H1 (cell line): Measurements from ENCODE around the gene FRMD4A. TPM values are rescaled to one million over a fixed set of nuclear protein-coding genes. Genes with fewer than 3 reads are reported as not detected.

Experiments used
- CTCF ChIA-PET: fragments of 300-600 bp; sonication (Branson Sonifier 250); formaldehyde crosslinking; loops from one replicate; lab custom pipeline; 2021; ENCODE audit not compliant: partially characterized antibody; lab: Charles Lee
- POLR2A ChIA-PET: fragments of 300-600 bp; sonication (Branson Sonifier 250); formaldehyde crosslinking; loops from one replicate; lab custom pipeline; 2021; ENCODE audit warnings: inconsistent platforms; ENCODE audit not compliant: partially characterized antibody; lab: Charles Lee
- DNase-seq, 2 experiments: peaks; one replicate each; pipeline versions ENCODE4 v3.0.0 to v3.0.0-alpha.2; 2010 to 2022; ENCODE audit warnings: low spot score in 2 of 2, low read depth in 1 of 2, mixed read lengths in 1 of 2
- FAIRE-seq: peaks from 2 replicates; lab custom pipeline; 2011; peaks lifted over from hg19 to GRCh38; lab: Jason Lieb, UNC
- H2AFZ ChIP-seq: 2 replicates; pipeline ENCODE4 v1.8.1; 2012; ENCODE audit warnings: low read length, inconsistent platforms
- H2AK5ac ChIP-seq: 2 replicates; pipeline ENCODE4 v1.6.1; 2013; ENCODE audit warnings: low read depth, low read length
- H2BK120ac ChIP-seq: replicated peaks from 2 replicates; pipeline ENCODE3; 2013; ENCODE audit warnings: low read depth, low read length, inconsistent platforms
- H2BK12ac ChIP-seq: 2 replicates; pipeline ENCODE4 v1.6.1; 2013; ENCODE audit warnings: low read depth, low read length
- H2BK15ac ChIP-seq: 2 replicates; pipeline ENCODE4 v1.6.1; 2013; ENCODE audit warnings: low read length
- H2BK20ac ChIP-seq: 2 replicates; pipeline ENCODE4 v1.6.1; 2013; ENCODE audit warnings: low read length
- H2BK5ac ChIP-seq: 2 replicates; pipeline ENCODE4 v1.6.1; 2013; ENCODE audit warnings: low read depth, low read length
- H3K14ac ChIP-seq: 2 replicates; pipeline ENCODE4 v1.6.1; 2013; ENCODE audit warnings: inconsistent platforms; ENCODE audit not compliant: insufficient read length
- H3K18ac ChIP-seq: 2 replicates; pipeline ENCODE4 v1.6.1; 2013; ENCODE audit warnings: low read length; ENCODE audit errors: extremely low read depth
- H3K23ac ChIP-seq: 2 replicates; pipeline ENCODE4 v1.6.1; 2013; ENCODE audit warnings: inconsistent platforms; ENCODE audit not compliant: insufficient read length
- H3K23me2 ChIP-seq: 2 replicates; pipeline ENCODE4 v1.6.1; 2013; ENCODE audit warnings: low read depth, low read length
- H3K27ac ChIP-seq: 2 replicates; pipeline ENCODE4 v1.6.1; 2011; ENCODE audit warnings: low read depth, low read length, inconsistent platforms
- H3K27me3 ChIP-seq, 4 experiments: replicated peaks in 1 of 4; 1 replicate in 1 of 4; 2 replicates in 3 of 4; pipeline versions ENCODE4 v1.6.1 to v1.8.1; 2011 to 2013; ENCODE audit warnings: low read length in 3 of 4, mild to moderate bottlenecking in 3 of 4, inconsistent platforms in 2 of 4, mixed read lengths in 2 of 4, moderate library complexity in 1 of 4; ENCODE audit not compliant: control insufficient read depth in 3 of 4, insufficient read depth in 3 of 4; ENCODE audit errors: extremely low read depth in 1 of 4
- H3K36me3 ChIP-seq, 4 experiments: 2 replicates each; pipeline versions ENCODE4 v1.6.1 to v1.8.1; 2011 to 2013; ENCODE audit warnings: mild to moderate bottlenecking in 4 of 4, low read length in 3 of 4, moderate library complexity in 2 of 4, control low read depth in 1 of 4, inconsistent platforms in 1 of 4; ENCODE audit not compliant: insufficient read depth in 4 of 4, control insufficient read depth in 2 of 4
- H3K4ac ChIP-seq: replicated peaks from 2 replicates; pipeline ENCODE3; 2013; ENCODE audit warnings: low read length, low read depth, mixed read lengths, inconsistent platforms; ENCODE audit not compliant: insufficient read length
- H3K4me1 ChIP-seq, 4 experiments: replicated peaks in 1 of 4; 1 replicate in 1 of 4; 2 replicates in 3 of 4; pipeline versions ENCODE4 v1.6.1 to v1.8.1; 2011 to 2013; ENCODE audit warnings: low read length in 3 of 4, inconsistent platforms in 2 of 4, mixed read lengths in 1 of 4; ENCODE audit not compliant: insufficient read depth in 4 of 4, control insufficient read depth in 3 of 4
- H3K4me2 ChIP-seq, 2 experiments: 2 replicates each; pipeline versions ENCODE4 v1.6.1 to v1.8.1; 2011 to 2013; ENCODE audit warnings: low read depth in 2 of 2, low read length in 2 of 2, control low read depth in 1 of 2, inconsistent platforms in 1 of 2, mild to moderate bottlenecking in 1 of 2; ENCODE audit not compliant: insufficient read depth in 1 of 2
- H3K4me3 ChIP-seq, 4 experiments: fragments of 200-600, 300-600 bp in 1 of 4; sonication (generic), shearing (Covaris generic), sonication (Bioruptor Twin) in 1 of 4; 2 replicates each; pipeline versions ENCODE4 v1.5.1 to v1.8.1; 2011 to 2016; ENCODE audit warnings: low read length in 4 of 4, low read depth in 3 of 4, control low read depth in 2 of 4, inconsistent platforms in 2 of 4, mild to moderate bottlenecking in 2 of 4, mixed read lengths in 1 of 4, moderate library complexity in 1 of 4; ENCODE audit not compliant: insufficient read depth in 2 of 4; ENCODE audit errors: extremely low read depth in 1 of 4
- H3K56ac ChIP-seq: replicated peaks from 2 replicates; pipeline ENCODE3; 2013; ENCODE audit warnings: low read depth, mild to moderate bottlenecking, mixed read lengths, low read length, inconsistent platforms; ENCODE audit not compliant: insufficient read length
- H3K79me1 ChIP-seq: 2 replicates; pipeline ENCODE4 v1.6.1; 2013; ENCODE audit warnings: low read depth, low read length, control low read depth
- H3K79me2 ChIP-seq, 2 experiments: 2 replicates each; pipeline versions ENCODE4 v1.6.1 to v1.8.1; 2012 to 2013; ENCODE audit warnings: low read length in 2 of 2, mild to moderate bottlenecking in 2 of 2, inconsistent platforms in 1 of 2; ENCODE audit not compliant: insufficient read depth in 2 of 2, control insufficient read depth in 1 of 2
- H3K9ac ChIP-seq, 4 experiments: replicated peaks in 1 of 4; 1 replicate in 1 of 4; 2 replicates in 3 of 4; pipeline versions ENCODE4 v1.6.1 to v1.8.1; 2011 to 2013; ENCODE audit warnings: low read depth in 3 of 4, low read length in 3 of 4, control low read depth in 2 of 4, mild to moderate bottlenecking in 2 of 4, moderate library complexity in 2 of 4, inconsistent platforms in 1 of 4; ENCODE audit errors: extremely low read depth in 1 of 4
- H3K9me3 ChIP-seq, 2 experiments: 2 replicates each; pipeline versions ENCODE4 v1.6.1 to v1.8.1; 2012 to 2013; ENCODE audit warnings: mild to moderate bottlenecking in 2 of 2, moderate library complexity in 2 of 2, control low read depth in 1 of 2, inconsistent platforms in 1 of 2, low read depth in 1 of 2, low read length in 1 of 2, mixed read lengths in 1 of 2; ENCODE audit not compliant: insufficient read depth in 2 of 2
- H4K20me1 ChIP-seq, 2 experiments: replicated peaks in 1 of 2; 2 replicates each; pipeline versions ENCODE3 to v1.8.1; 2011 to 2013; ENCODE audit warnings: inconsistent platforms in 2 of 2, low read length in 2 of 2, mild to moderate bottlenecking in 1 of 2; ENCODE audit not compliant: insufficient read depth in 2 of 2, control insufficient read depth in 1 of 2
- H4K5ac ChIP-seq: 2 replicates; pipeline ENCODE4 v1.6.1; 2013; ENCODE audit warnings: low read length, low read depth, mixed read lengths, inconsistent platforms; ENCODE audit not compliant: insufficient read length
- H4K8ac ChIP-seq: 2 replicates; pipeline ENCODE4 v1.8.0; 2013; ENCODE audit warnings: mild to moderate bottlenecking, moderate library complexity, low read length, inconsistent platforms; ENCODE audit not compliant: insufficient read depth; ENCODE audit errors: extremely low read depth
- H4K91ac ChIP-seq: replicated peaks from 2 replicates; pipeline ENCODE3; 2013; ENCODE audit warnings: low read length, mixed read lengths, inconsistent platforms; ENCODE audit not compliant: insufficient read length
- CREB1 ChIP-seq: IDR thresholded peaks from 2 replicates; pipeline ENCODE4 v1.6.1; 2012; ENCODE audit warnings: inconsistent platforms
- EZH2 ChIP-seq: fragments of 200-600 bp; sonication (generic); IDR thresholded peaks from 2 replicates; pipeline ENCODE4 v1.7.1; 2012; ENCODE audit warnings: low read depth, mild to moderate bottlenecking, moderate library complexity, low read length, inconsistent platforms; ENCODE audit not compliant: severe bottlenecking
- MAFK ChIP-seq: IDR thresholded peaks from 2 replicates; pipeline ENCODE4 v1.6.1; 2012; ENCODE audit warnings: low read depth, mild to moderate bottlenecking, improper control_type of control experiment, low read length
- POLR2AphosphoS5 ChIP-seq: IDR thresholded peaks from 2 replicates; pipeline ENCODE4 v1.6.1; 2011; ENCODE audit warnings: low read depth, low read length
- RNF2 ChIP-seq: fragments of 200-900, 300-1000 bp; sonication (generic); IDR thresholded peaks from 2 replicates; pipeline ENCODE4 v1.7.1; 2016; ENCODE audit warnings: borderline replicate concordance, low read depth, mild to moderate bottlenecking, antibody characterized with exemption, low read length; ENCODE audit not compliant: poor library complexity, severe bottlenecking; ENCODE audit errors: missing control alignments
- SAP30 ChIP-seq: fragments of 300-600 bp; sonication (generic); IDR thresholded peaks from 2 replicates; pipeline ENCODE4 v1.7.1; 2012; ENCODE audit warnings: low read length, moderate library complexity, mild to moderate bottlenecking, inconsistent platforms; ENCODE audit not compliant: insufficient read depth, insufficient replicate concordance
- SIRT6 ChIP-seq: IDR thresholded peaks from one replicate; pipeline ENCODE4 v1.7.1; 2012; ENCODE audit warnings: low read length, inconsistent platforms
- SRF ChIP-seq: IDR thresholded peaks from 2 replicates; pipeline ENCODE4 v1.6.1; 2011; ENCODE audit warnings: mild to moderate bottlenecking, low read depth, low read length, moderate library complexity
- SUZ12 ChIP-seq: fragments of 200-600 bp; sonication (generic); IDR thresholded peaks from 2 replicates; pipeline ENCODE4 v1.6.1; 2012; ENCODE audit warnings: mild to moderate bottlenecking, inconsistent platforms, low read length, moderate library complexity, mixed read lengths
- TAF1 ChIP-seq: IDR thresholded peaks from 2 replicates; pipeline ENCODE4 v1.6.1; 2011; ENCODE audit warnings: mild to moderate bottlenecking, low read depth, low read length
- TEAD4 ChIP-seq: IDR thresholded peaks from 2 replicates; pipeline ENCODE4 v1.6.1; 2012; ENCODE audit warnings: low read depth, low read length, inconsistent platforms, mixed read lengths
- YY1 ChIP-seq: IDR thresholded peaks from 2 replicates; pipeline ENCODE4 v1.6.1; 2011; ENCODE audit warnings: low read depth, mild to moderate bottlenecking, low read length
- WGBS, 2 experiments: shearing (Covaris generic) in 1 of 2; methylation state at CpG; one replicate each; pipeline versions ENCODE4 v1.1.6 to v1.1.7; 2013 to 2015; ENCODE audit warnings: low lambda C conversion rate in 2 of 2, mixed read lengths in 2 of 2, inconsistent platforms in 1 of 2, low coverage in 1 of 2, missing lambda C conversion rate in 1 of 2; ENCODE audit not compliant: insufficient replicate concordance in 2 of 2, insufficient coverage in 1 of 2, insufficient read length in 1 of 2; ENCODE audit errors: extremely low coverage in 1 of 2, missing lambda C conversion rate in 1 of 2; 5-methylcytosine and 5-hydroxymethylcytosine counted together
- polyA plus RNA-seq, 7 experiments: library from polyadenylated mRNA; depleted of rRNA in 3 of 7; stranded (reverse) in 5 of 7; unstranded in 2 of 7; fragments of >200 nt in 5 of 7; fragments of 200-250 nt in 2 of 7; gene quantifications; 1 replicate in 5 of 7; 2 replicates in 1 of 7; 4 replicates in 1 of 7; pipeline versions ENCODE4 v1.2.1 to v1.2.3, GENCODE V29; 2011 to 2013; ENCODE audit warnings: missing spikeins in 2 of 7, mixed read lengths in 2 of 7
- total RNA-seq: library from RNA; stranded (reverse); fragmentation: NEBNext Ultra II Directional; extraction: Animal tissue kit (Norgen Biotek cat#: 25700); gene quantifications from 2 replicates; pipeline ENCODE4 v1.2.1, GENCODE V29; 2021

FRMD4A gene
- total and polyA plus RNA-seq, 2 of the 8 experiments (the other 6 are each of a cell fraction or from before 2014, with no cell fraction given) = 38.6 to 39.6 TPM

GRCh38 chr10:13674645-13675588 is 655.8 kb downstream of the FRMD4A start:
- Histone ChIP-seq H2AK5ac (no peak overlapping the region), H4K91ac (no peak overlapping the region), H2AFZ (no peak overlapping the region), H4K8ac (no peak overlapping the region), H2BK120ac (no peak overlapping the region), H3K18ac (no peak overlapping the region), H3K4me2 (no peak overlapping the region), H4K5ac (no peak overlapping the region), H3K56ac (no peak overlapping the region), H2BK15ac (no peak overlapping the region), H2BK20ac (no peak overlapping the region), H3K23ac (no peak overlapping the region), H3K27ac (no peak overlapping the region), H3K9me3 (no peaks in the 10 kb centered on the region), H2BK5ac (peak overlapping the region; percentile 48; the same call in 1 of the 2 replicates), H3K9ac (no peak overlapping the region), H3K23me2 (no peaks in the 10 kb centered on the region), H3K79me1 (no peaks in the 10 kb centered on the region), H3K79me2 (no peaks in the 10 kb centered on the region), H3K36me3 (no peaks in the 10 kb centered on the region), H3K4ac (no peak overlapping the region), H2BK12ac (no peak overlapping the region), H3K4me3 (no peak overlapping the region), H3K14ac (no peak overlapping the region), H3K27me3 (no peaks in the 10 kb centered on the region), H3K4me1 (peaks cover 3 to 15% (median 10%) of the 10 kb centered on the region in 4 experiments), H4K20me1 (peaks cover 0 to 2% of the 10 kb centered on the region in 2 experiments)
- ChIA-PET POLR2A (interaction anchor here (0.9 to 2.2 kb wide), 2 partner anchors 9 to 11 kb away, joined by 3 to 5 read pairs; no protein-coding TSS in a partner anchor), CTCF (interaction anchor here (1.6 to 1.9 kb wide), 2 partner anchors 14 to 16 kb away, joined by 4 read pairs; no protein-coding TSS in a partner anchor)
- TF ChIP-seq POLR2AphosphoS5 (no peak), SRF (no peak), RNF2 (no peak), SIRT6 (no peak), CREB1 (peak; percentile 63), TEAD4 (peak; percentile 68), SAP30 (no peak), SUZ12 (no peak), TAF1 (no peak), EZH2 (no peak), YY1 (no peak), MAFK (peak; percentile 26; the same call in 1 of the 2 replicates)
- FAIRE-seq = no peak
- 90% methylated on average over 20 of the region's 20 CpGs; no CpG with 5 or more reads in 1 of the 2 experiments for WGBS, 2 experiments
- no peak for DNase-seq
